Left ventricle myocardium inferior (tissue), 1 donor: ENCODE measurements around the gene MYOCD. TPM values are rescaled to one million over a fixed set of nuclear protein-coding genes. Genes with fewer than 3 reads are reported as not detected.

Source experiments
- DNase-seq: peaks from one replicate; pipeline ENCODE4 v3.0.0-alpha.2; 2020
- H3K27ac ChIP-seq: fragments of 200-600 bp; replicated peaks from 2 replicates; pipeline ENCODE4 v1.8.0; 2021
- H3K27me3 ChIP-seq: fragments of 200-600 bp; 2 replicates; pipeline ENCODE4 v1.8.0; 2021; ENCODE audit warnings: low read depth
- H3K36me3 ChIP-seq: fragments of 200-600 bp; 2 replicates; pipeline ENCODE4 v1.8.0; 2021
- H3K4me1 ChIP-seq: fragments of 200-600 bp; 2 replicates; pipeline ENCODE4 v1.8.0; 2021
- H3K4me3 ChIP-seq: fragments of 200-600 bp; 2 replicates; pipeline ENCODE4 v1.8.0; 2021; ENCODE audit warnings: mild to moderate bottlenecking, moderate library complexity
- H3K9me3 ChIP-seq: fragments of 200-600 bp; replicated peaks from 2 replicates; pipeline ENCODE4 v1.8.0; 2021
- CTCF ChIP-seq: fragments of 200-600 bp; IDR thresholded peaks from 2 replicates; pipeline ENCODE4 v1.8.0; 2021; ENCODE audit warnings: antibody characterized with exemption, mild to moderate bottlenecking, borderline replicate concordance
- intact Hi-C: fragments of 100-400 bp; cut with micrococcal nuclease; formaldehyde crosslinking; loops from one replicate; pipeline ENCODE4 v1.11.0; 2022
- total RNA-seq: library from RNA; stranded (reverse); fragmentation: NEBNext Ultra II Directional; extraction: Animal tissue kit (Norgen Biotek cat#: 25700); gene quantifications from one replicate; pipeline ENCODE4 v1.2.1, GENCODE V29; 2021
- donor health status: DM: no; HTN: yes; CAD: no; lungs with severe emphysema.

MYOCD gene
- total RNA-seq, 1 donor from 2014 or later, result 57.3 TPM

- Histone ChIP-seq H3K27ac (peak overlapping the region; percentile 25), H3K27me3 (no peaks in the 10 kb centered on the region), H3K4me1 (peaks cover 47% of the 10 kb centered on the region), H3K36me3 (peaks cover 20% of the 10 kb centered on the region), H3K4me3 (no peak overlapping the region), H3K9me3 (no peaks in the 10 kb centered on the region)
- no peak for TF ChIP-seq CTCF
- intact Hi-C loops, result no loop called here
- DNase-seq, result no peak
These were observed 73.8 kb downstream of the MYOCD start for GRCh38 chr17:12739500-12739899.

- Histone ChIP-seq H3K9me3 (no peaks in the 10 kb centered on the region), H3K4me1 (peaks cover 31% of the 10 kb centered on the region), H3K36me3 (peaks cover 19% of the 10 kb centered on the region), H3K27me3 (no peaks in the 10 kb centered on the region), H3K27ac (peak overlapping the region; percentile 88), H3K4me3 (no peak overlapping the region)
- DNase-seq, result no peak
- TF ChIP-seq CTCF, result no peak
- intact Hi-C loops, result no loop called here
These were observed 77.4 kb downstream of the MYOCD start for GRCh38 chr17:12743046-12743445.

- intact Hi-C loops, result no loop called here
- DNase-seq, result peak; percentile 57
- H3K27ac ChIP-seq, result peak overlapping the region; percentile 88
- peak overlapping the region; percentile 50 for H3K4me3 ChIP-seq
- peaks cover 31% of the 10 kb centered on the region for H3K4me1 ChIP-seq
- TF ChIP-seq CTCF, result no peak
- H3K36me3 ChIP-seq, result peaks cover 22% of the 10 kb centered on the region
- H3K27me3 ChIP-seq, result no peaks in the 10 kb centered on the region
- H3K9me3 ChIP-seq, result no peaks in the 10 kb centered on the region
These were observed 78.6 kb downstream of the MYOCD start for GRCh38 chr17:12744298-12744697.

GRCh38 chr17:12744786-12745185 lies 79.1 kb downstream of the MYOCD start:
- no peak for DNase-seq
- Histone ChIP-seq H3K4me1 (peaks cover 31% of the 10 kb centered on the region), H3K36me3 (peaks cover 22% of the 10 kb centered on the region), H3K27me3 (no peaks in the 10 kb centered on the region), H3K27ac (peak overlapping the region; percentile 88), H3K4me3 (no peak overlapping the region), H3K9me3 (no peaks in the 10 kb centered on the region)
- no peak for TF ChIP-seq CTCF
- intact Hi-C loops, result no loop called here

- Histone ChIP-seq H3K27me3 (no peaks in the 10 kb centered on the region), H3K4me3 (no peak overlapping the region), H3K9me3 (no peaks in the 10 kb centered on the region), H3K4me1 (peaks cover 31% of the 10 kb centered on the region), H3K27ac (peak overlapping the region; percentile 88), H3K36me3 (peaks cover 17% of the 10 kb centered on the region)
- TF ChIP-seq CTCF, result no peak
- no peak for DNase-seq
- intact Hi-C loops, result no loop called here
These were observed 79.8 kb downstream of the MYOCD start for GRCh38 chr17:12745486-12745885.

- Histone ChIP-seq H3K9me3 (no peaks in the 10 kb centered on the region), H3K36me3 (peaks cover 46% of the 10 kb centered on the region), H3K27me3 (no peaks in the 10 kb centered on the region), H3K4me1 (no peaks in the 10 kb centered on the region), H3K4me3 (no peak overlapping the region), H3K27ac (no peak overlapping the region)
- no peak for TF ChIP-seq CTCF
- DNase-seq, result no peak
- intact Hi-C loops, result no loop called here
These were observed 91.1 kb downstream of the MYOCD start for GRCh38 chr17:12756786-12757185.
